GM10847 (cell line): Measurements from ENCODE around the gene LGI1.

Experiments used
- POLR2A ChIP-seq: IDR thresholded peaks from 2 replicates; pipeline ENCODE4 v1.6.1; 2011; ENCODE audit not compliant: insufficient read length; ENCODE audit errors: extremely low read depth

LGI1 gene

GRCh38 chr10:93757801-93758507 lies at the start of gene LGI1:
TSS of gene LGI1 (plus strand) at chr10:93757936. CDS start at chr10:93758145, 209 bp downstream.
- no peak for TF ChIP-seq POLR2A

- TF ChIP-seq POLR2A = no peak
These were observed 47.3 kb upstream of the LGI1 start for GRCh38 chr10:93710333-93710909.

GRCh38 chr10:93711891-93712290 lies 45.8 kb upstream of the LGI1 start:
- no peak for TF ChIP-seq POLR2A

- no peak for TF ChIP-seq POLR2A
These were observed 45.1 kb upstream of the LGI1 start for GRCh38 chr10:93712593-93712992.

GRCh38 chr10:93715345-93715744 lies 42.4 kb upstream of the LGI1 start:
- TF ChIP-seq POLR2A = no peak

- TF ChIP-seq POLR2A = no peak
These were observed 41.0 kb upstream of the LGI1 start for GRCh38 chr10:93716766-93717165.

- no peak for TF ChIP-seq POLR2A
These were observed 38.6 kb upstream of the LGI1 start for GRCh38 chr10:93718937-93719725.

- TF ChIP-seq POLR2A = no peak
These were observed 37.8 kb upstream of the LGI1 start for GRCh38 chr10:93719901-93720300.

- TF ChIP-seq POLR2A = no peak
These were observed 35.2 kb upstream of the LGI1 start for GRCh38 chr10:93722550-93722949.

GRCh38 chr10:93723153-93723552 lies 34.6 kb upstream of the LGI1 start:
- no peak for TF ChIP-seq POLR2A

- no peak for TF ChIP-seq POLR2A
These were observed 31.7 kb upstream of the LGI1 start for GRCh38 chr10:93726024-93726423.

- no peak for TF ChIP-seq POLR2A
These were observed 16.4 kb upstream of the LGI1 start for GRCh38 chr10:93741367-93741766.

- no peak for TF ChIP-seq POLR2A
These were observed 14.9 kb upstream of the LGI1 start for GRCh38 chr10:93742633-93743349.

GRCh38 chr10:93745408-93746065 lies 12.2 kb upstream of the LGI1 start:
- no peak for TF ChIP-seq POLR2A

- no peak for TF ChIP-seq POLR2A
These were observed 10.9 kb upstream of the LGI1 start for GRCh38 chr10:93746844-93747284.

- no peak for TF ChIP-seq POLR2A
These were observed 8.4 kb upstream of the LGI1 start for GRCh38 chr10:93749218-93749799.
